Measurements from ENCODE around the gene MBNL2.

Gene MBNL2

DNA sequence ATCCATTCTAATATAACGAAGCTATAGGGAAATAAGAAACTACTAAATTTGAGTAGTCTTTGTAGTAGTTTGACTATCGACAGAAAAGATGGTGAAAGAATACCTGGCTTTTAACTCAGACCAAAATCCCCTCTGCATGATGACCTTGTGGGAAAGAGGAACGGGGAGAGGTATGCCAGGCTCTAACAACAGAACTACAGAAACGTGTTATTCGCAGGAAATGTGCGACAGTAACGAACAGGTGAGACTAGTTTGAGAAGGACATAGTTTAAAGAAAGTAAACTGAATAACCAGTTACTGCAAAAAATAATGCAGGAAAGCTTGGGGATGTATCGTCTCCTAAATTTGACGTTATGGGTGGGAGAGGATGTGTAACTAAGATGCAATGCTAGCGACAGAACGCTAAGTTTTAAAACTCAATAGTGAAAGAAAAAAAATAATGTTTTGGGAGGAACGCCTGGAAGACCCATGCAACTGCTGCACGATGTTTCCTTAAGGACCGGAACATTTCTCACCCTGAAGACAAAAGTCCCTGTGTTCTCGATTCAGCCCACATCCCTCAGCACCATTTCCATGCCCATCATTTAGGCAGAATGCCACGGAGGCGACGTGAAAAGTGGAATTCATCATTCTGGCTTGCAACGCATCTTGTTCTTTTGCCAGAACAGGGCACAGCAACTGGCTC, 210.2 kb downstream of the MBNL2 start:
- DNase-seq (ENCODE audit: low read depth): no peak
- peak overlapping the region; percentile 69 for H3K4me3 ChIP-seq (ENCODE audit: control insufficient read depth, low read depth, low read length)
- TF ChIP-seq, protein P1, sequence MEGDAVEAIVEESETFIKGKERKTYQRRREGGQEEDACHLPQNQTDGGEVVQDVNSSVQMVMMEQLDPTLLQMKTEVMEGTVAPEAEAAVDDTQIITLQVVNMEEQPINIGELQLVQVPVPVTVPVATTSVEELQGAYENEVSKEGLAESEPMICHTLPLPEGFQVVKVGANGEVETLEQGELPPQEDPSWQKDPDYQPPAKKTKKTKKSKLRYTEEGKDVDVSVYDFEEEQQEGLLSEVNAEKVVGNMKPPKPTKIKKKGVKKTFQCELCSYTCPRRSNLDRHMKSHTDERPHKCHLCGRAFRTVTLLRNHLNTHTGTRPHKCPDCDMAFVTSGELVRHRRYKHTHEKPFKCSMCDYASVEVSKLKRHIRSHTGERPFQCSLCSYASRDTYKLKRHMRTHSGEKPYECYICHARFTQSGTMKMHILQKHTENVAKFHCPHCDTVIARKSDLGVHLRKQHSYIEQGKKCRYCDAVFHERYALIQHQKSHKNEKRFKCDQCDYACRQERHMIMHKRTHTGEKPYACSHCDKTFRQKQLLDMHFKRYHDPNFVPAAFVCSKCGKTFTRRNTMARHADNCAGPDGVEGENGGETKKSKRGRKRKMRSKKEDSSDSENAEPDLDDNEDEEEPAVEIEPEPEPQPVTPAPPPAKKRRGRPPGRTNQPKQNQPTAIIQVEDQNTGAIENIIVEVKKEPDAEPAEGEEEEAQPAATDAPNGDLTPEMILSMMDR (IDR thresholded peaks at IDR 0.05; ENCODE audit: control insufficient read depth, insufficient read depth, low read depth, low read length, missing control alignments): no peak

DNA sequence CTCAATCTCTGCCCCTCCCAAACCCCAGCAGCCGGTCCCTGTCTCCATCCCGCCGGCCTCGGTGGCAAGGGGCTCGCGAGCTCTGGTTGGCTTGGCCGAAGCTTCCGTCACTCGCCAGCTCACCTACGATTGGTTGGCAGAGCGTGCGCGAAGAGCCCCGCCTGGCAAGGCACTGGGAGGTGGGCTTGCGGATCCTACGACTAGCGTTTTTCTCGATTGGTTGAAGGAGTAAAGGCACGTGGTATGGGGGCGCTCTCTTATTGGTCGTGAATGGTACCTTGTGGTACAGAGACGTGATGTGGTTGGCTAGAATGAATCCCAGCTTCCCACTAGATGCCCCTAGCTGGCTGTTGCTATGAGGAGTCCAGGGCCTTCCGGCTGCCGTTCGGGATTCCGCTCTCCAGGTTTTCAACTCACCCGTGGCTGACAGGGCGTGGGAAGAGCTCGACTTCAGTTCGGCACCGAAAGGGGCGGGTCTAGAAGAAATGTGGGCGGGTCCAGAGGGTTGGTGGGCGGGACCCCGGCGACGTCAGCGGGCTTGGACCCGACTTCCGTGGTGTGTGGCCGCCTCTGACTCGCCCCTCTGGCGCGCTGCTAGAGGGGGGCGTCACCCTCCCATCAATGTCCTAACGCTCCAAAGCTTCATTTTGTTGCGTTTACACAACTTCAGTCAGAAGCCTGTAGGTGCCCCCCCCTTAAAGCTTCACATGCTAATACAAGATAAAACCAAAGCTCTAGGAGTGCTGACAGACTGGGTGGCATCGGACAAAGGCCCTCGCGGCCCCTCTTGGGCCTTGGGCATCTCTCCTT, 211.0 kb downstream of the MBNL2 start:
- TF ChIP-seq, protein P1 (IDR thresholded peaks at IDR 0.05; ENCODE audit: control insufficient read depth, insufficient read depth, low read depth, low read length, missing control alignments): no peak

DNA sequence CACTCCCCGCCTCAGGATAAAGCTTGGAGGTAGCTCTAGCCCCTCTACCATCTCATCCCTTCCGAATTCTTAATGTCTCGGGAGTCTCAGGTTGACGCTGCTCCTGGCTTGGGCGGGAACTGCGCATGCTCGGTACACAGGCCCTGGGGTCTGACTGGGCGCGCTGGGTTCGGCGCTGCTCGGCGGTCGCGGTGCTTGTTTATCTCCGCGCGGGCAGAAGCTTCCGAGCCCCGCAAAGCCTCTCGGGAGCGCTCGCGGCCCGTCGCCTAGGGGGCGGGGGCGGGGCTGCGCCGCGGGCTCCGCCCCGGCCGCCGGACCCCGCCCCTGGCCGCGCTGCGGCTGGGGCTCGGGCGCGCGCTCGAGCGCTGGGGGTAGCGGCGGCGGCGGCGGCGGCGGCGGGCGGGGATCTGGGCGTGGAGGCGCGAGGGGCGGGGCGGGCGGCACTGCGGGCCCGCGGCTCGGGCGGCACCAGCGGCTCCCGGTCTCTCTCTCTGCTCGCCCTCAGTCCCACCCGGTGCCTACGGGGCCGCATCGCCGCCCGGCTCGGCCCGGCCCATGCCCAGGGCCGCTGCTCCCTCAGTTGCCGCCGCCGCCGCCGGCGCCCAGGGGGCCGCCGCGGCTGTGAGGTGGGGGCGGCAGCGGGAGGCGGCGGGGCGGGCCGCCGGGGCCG, 211.7 kb downstream of the MBNL2 start, which contains the start of gene RAP2A:
Gene RAP2A, plus strand, starts transcription at position 443 of the 670 bp plus-strand sequence. CDS start 302 bp downstream, outside the sequence.
- TF ChIP-seq, protein P1 (IDR thresholded peaks at IDR 0.05; ENCODE audit: control insufficient read depth, insufficient read depth, low read depth, low read length, missing control alignments): no peak
- peak; percentile 62 for DNase-seq (ENCODE audit: low read depth)
- H3K4me3 ChIP-seq (ENCODE audit: control insufficient read depth, low read depth, low read length): peak within 1 kb of the TSS; percentile 82

More for the DNA sequence above, 211.0 kb downstream of the MBNL2 start:
- peak overlapping the region; percentile 82 for H3K4me3 ChIP-seq (ENCODE audit: control insufficient read depth, low read depth, low read length)
- peak; percentile 100 for DNase-seq (ENCODE audit: low read depth)

DNA sequence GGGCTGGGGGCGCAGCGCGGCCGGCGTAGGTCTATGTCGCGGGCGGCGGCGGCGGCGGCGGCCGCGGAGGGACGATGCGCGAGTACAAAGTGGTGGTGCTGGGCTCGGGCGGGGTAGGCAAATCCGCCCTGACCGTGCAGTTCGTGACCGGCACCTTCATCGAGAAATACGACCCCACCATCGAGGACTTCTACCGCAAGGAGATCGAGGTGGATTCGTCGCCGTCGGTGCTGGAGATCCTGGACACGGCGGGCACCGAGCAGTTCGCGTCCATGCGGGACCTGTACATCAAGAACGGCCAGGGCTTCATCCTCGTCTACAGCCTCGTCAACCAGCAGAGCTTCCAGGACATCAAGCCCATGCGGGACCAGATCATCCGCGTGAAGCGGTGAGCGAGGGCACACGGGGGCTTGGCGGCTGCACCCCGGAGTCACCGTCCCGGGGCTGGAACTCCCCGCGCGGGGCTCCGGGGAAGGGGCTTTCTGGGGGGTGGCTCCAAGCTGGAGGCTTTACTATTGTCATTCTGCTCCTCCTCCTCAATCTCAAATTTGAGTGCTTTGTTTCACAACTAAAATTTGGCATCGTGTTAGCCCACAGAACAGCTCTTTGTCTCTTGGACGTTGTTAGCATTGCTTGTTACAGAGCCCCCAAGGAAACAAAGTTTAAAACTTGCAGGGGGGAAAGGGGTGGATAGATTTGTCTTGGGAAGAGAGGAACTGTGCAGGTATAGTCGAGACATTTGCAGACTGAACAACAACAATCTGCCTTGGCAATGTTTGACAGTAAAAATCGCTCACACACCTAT, 212.5 kb downstream of the MBNL2 start:
- TF ChIP-seq, protein P1 (IDR thresholded peaks at IDR 0.05; ENCODE audit: control insufficient read depth, insufficient read depth, low read depth, low read length, missing control alignments): no peak
- H3K4me3 ChIP-seq (ENCODE audit: control insufficient read depth, low read depth, low read length): peak overlapping the region; percentile 75
- no peak for DNase-seq (ENCODE audit: low read depth)

DNA sequence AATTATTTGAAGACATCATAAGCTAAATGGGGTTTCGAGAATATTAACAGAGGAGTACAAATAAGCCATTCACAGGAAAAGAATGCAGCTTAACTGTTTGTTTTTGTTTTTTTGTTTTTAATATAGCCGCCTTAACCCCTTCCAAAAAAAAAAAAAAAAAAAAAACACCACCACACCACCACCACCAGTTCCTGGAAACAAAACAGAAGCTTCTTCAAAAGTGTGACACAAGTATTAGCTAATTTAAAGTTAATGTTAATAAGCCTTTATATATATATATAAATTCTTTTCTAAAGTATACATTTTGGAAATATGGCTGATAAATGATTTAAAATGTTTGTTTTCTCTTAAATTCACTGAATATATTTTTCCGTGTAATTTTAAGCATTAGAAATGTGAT, 213.2 kb downstream of the MBNL2 start:
- DNase-seq (ENCODE audit: low read depth): no peak
- TF ChIP-seq, protein P1 (IDR thresholded peaks at IDR 0.05; ENCODE audit: control insufficient read depth, insufficient read depth, low read depth, low read length, missing control alignments): no peak
- H3K4me3 ChIP-seq (ENCODE audit: control insufficient read depth, low read depth, low read length): peak overlapping the region; percentile 75

DNA sequence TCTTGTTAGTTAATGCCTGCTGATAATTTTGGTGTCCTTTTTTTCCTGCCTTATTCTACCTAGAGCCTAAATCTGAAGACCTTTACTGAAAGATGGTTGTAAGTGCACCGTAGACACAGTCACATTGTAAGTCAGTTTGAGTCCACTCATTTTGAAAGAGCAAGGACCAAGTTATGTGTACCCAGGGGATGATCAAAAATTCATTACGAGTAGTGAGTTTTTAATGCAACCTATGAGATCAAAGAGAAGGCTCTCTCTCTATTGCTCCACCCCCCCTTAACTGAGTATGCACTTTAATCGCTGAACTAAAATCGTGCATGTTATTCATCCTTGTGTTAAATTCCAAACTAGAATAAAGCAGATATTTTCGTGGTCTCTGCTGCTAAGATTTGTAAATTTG, 213.7 kb downstream of the MBNL2 start:
- peak overlapping the region; percentile 25 for H3K4me3 ChIP-seq (ENCODE audit: control insufficient read depth, low read depth, low read length)
- TF ChIP-seq, protein P1 (IDR thresholded peaks at IDR 0.05; ENCODE audit: control insufficient read depth, insufficient read depth, low read depth, low read length, missing control alignments): no peak
- DNase-seq (ENCODE audit: low read depth): no peak
